Measurements from ENCODE around the gene RNF121.

RNF121 gene

GRCh38 chr11:71935338-71935925 is 6.6 kb downstream of the RNF121 start:
- DNase-seq (ENCODE audit: low read depth): no peak

DNA sequence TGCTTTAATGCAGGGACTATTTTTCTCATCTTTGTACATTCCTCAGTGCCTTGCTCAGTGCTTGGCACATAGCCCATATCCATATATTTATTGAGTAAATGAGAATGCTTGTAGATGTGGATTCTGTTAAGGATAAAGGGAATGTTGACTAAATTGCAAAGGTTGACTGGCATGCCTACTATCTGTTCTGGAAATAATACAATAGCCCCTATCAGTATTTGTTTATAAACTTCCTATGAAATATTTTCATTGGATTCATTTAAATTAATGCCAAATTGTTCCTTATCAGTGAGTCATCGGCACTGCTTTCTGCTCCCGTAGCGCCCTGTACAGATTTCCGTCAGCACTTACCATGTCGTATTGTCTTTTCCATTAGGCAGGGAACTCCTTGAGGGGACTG is 8.0 kb downstream of the RNF121 start:
- peak; percentile 50 for DNase-seq (ENCODE audit: low read depth)

DNA sequence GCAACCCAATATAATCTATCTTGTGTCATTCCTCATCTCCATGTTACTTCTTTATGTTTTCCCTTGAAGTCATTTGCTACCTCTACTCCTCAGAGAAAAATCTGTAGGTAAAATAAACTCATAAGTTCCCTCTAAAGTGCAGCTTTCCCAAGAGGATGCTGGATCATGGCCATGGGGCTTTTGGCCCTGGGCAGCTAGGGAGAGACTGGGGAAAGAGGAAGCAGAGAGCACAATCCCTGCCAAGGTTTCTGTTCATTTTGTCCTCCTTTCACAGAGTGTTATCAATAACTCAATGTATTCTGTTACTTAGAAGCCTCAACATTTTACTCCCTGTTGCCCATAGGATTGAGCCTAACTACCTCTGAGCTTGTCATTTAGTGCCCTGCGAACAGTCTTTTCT is 9.0 kb downstream of the RNF121 start:
- no peak for DNase-seq (ENCODE audit: low read depth)

- no peak for DNase-seq (ENCODE audit: low read depth)
Measured at GRCh38 chr11:71940561-71941219, 11.8 kb downstream of the RNF121 start.

DNA sequence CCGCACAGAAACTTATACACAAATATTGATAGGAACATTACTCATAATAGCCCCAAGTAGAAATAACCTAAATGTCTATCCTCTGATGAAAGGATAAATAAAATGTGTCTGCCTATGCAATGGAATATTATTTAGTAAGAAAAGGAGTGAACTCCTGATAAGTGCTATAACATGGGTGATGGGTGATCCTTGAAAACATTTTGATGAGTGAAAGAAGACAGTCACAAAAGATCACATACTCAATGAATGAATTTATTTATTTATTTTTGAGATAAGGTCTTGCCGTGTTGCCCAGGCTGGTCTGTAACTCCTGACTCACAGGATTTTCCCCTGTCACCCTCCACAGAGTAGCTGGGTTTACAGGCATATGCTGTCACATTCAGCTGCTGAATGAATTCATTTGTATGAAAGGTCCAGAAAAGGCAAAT is 17.3 kb downstream of the RNF121 start:
- no peak for DNase-seq (ENCODE audit: low read depth)

DNA sequence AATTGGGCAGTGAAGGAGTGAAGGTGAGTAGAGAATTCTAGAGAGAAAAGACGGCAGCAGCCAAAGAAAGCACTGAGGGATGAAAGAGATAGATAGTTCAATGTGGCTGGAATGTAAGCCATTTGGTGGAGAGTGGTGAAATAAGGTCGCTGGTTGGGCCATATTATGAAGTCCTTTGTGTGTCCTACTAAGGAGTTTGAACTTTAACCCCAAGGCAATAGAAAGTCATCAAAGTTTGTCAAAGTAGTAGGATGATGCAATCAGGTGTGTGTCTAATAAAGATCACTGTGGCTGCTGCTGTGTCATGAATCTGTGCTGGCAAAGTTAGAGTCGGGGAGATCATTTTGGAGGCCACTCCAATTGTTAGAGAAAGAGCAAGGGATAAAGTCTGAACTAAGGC is 18.7 kb downstream of the RNF121 start:
- no peak for DNase-seq (ENCODE audit: low read depth)

- no peak for DNase-seq (ENCODE audit: low read depth)
Measured at GRCh38 chr11:71948314-71949027, 19.6 kb downstream of the RNF121 start.

DNA sequence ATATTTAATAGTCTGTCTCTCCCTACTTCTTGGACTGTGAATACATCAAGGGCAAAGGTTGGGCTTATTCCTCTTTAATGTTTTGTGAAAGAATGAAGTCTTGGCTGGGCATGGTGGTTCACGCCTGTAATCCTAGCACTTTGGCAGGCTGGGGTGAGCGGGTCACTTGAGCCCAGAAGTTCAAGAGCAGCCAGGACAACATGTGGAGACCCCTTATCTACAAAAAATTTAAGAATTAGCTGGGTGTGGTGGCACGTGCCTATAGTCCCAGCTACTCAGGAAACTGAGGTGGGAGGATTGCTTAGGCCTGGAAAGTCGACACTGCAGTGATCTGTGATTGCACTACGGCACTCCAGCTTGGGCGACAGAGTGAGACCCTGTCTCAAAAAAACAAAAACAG is 20.2 kb downstream of the RNF121 start:
- DNase-seq (ENCODE audit: low read depth): no peak

- no peak for DNase-seq (ENCODE audit: low read depth)
Measured at GRCh38 chr11:71951741-71952310, 23.0 kb downstream of the RNF121 start.

DNA sequence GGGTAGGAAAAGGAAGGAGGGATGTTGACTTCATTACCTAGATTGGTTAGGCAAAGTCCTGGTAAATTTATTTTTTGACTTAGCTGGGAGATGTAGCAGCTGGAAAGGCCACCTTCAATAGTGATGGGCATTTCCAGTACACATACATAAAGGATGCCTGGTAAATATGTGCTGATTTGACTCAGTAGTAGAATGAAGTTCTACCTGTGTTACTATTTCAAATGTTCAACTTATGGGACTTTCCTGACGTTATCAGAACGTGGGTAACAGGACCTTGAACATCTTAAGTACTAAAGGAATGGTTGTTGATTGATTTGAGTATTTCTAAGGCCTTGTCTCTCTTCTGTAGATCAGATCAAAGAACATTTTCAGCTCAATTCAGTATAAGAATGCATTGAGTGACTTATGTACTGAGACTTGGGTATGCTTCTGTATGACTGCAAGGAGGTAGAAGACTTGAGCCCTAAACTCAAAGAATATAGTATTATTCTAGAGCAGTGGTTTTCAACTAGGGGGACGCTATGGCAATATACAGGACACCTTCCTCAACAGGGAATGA is 27.1 kb downstream of the RNF121 start:
- no peak for DNase-seq (ENCODE audit: low read depth)

GRCh38 chr11:71962428-71963038 is 33.7 kb downstream of the RNF121 start:
- DNase-seq (ENCODE audit: low read depth): no peak

DNA sequence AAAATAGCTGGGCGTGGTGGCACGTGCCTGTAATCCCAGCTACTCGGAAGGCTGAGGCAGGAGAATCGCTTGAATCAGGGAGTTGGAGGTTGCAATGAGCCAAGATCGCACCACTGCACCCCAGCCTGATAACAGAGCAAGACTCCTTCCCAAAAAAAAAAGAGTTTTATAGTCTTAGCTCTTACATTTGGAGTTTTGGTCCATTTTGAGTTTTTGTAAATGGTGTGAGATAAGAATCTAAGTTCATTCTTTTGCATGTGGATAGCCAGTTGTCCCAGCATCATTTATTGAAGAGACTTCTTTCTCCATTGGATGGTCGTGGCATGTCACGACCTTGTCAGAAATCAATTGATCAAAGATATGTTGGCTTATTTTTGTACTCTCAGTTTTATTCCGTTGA is 34.6 kb downstream of the RNF121 start:
- DNase-seq (ENCODE audit: low read depth): no peak

DNA sequence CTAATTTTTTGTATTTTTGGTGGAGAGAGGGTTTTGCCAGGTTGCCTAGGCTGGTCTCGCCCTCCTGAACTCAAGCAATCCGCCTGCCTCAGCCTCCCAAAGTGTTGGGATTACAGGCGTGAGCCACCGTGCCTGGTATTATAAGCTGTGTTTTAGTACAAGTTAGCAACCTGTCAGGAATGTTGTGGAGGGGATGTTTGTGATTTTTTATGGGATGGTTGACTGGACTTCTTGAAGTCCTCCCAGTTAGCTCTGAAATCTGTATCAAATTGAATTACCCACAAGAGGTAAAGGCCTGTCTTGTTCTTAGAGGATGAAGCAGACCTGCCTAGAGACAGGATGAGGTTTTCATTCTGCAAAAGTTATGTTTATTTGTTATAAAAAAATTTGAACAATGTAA is 35.8 kb downstream of the RNF121 start:
- DNase-seq (ENCODE audit: low read depth): no peak

- DNase-seq (ENCODE audit: low read depth): no peak
Measured at GRCh38 chr11:71971680-71972079, 42.8 kb downstream of the RNF121 start.

DNA sequence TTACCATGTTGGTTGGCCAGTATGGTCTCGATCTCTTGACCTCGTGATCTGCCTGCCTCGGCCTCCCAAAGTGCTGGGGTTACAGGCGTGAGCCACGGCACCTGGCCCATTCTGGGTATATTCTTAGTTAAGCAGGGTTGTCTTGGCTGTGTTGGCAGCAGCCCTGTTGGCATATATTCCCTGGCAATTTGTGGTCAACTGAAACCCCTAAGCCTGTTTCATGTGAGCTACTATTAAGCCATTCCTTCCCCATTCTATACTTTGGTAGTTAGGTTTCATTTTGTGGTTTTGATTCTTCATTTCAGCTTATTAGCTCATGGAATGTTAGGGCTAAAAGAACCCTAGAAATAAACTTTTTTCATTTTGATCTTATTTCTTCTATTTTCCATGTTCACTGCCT is 47.7 kb downstream of the RNF121 start:
- DNase-seq (ENCODE audit: low read depth): no peak

GRCh38 chr11:71977090-71977489 is 48.2 kb downstream of the RNF121 start:
- no peak for DNase-seq (ENCODE audit: low read depth)

GRCh38 chr11:71977743-71978418 is 49.0 kb downstream of the RNF121 start:
- DNase-seq (ENCODE audit: low read depth): no peak

- no peak for DNase-seq (ENCODE audit: low read depth)
Measured at GRCh38 chr11:71979094-71979493, 50.2 kb downstream of the RNF121 start.

DNA sequence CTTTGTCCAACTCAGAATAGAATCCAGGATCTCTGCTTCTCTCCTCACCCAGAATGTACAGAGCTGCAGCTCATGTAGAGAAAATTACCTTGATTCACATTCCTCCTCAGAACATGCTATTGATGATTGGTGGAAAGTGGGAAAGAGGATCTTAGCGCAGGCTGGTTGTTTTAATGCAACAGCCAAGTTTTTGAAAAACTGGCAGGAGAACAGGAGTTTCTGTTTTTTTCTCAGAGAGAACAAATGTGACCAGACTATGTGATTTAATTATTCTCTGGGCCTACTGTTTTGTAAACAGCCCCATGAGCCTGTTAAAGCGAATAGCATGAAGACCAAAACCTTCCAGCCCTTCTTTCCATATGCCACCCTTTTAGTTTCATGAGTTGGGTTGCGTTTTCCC is 50.8 kb downstream of the RNF121 start:
- no peak for DNase-seq (ENCODE audit: low read depth)

DNA sequence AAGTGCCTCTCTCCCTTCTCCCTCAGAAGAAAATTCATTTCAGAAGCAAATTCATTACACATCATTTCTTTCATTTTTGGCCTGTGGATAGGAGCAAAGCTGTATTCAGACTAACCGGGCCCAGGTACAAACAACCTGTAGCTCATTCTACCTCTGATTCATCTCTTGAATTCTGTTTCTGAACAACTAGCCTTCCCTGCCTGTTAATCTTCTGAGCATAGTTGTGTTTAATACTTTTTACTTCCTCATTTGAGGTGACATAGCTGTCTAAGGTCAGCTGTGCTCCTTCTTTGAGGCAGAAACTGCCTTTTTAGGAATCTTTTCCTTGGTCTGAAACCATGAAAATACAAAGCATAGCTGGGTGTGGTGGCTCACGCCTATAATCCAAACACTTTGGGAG is 57.3 kb downstream of the RNF121 start:
- no peak for DNase-seq (ENCODE audit: low read depth)

GRCh38 chr11:71987521-71987920 is 58.7 kb downstream of the RNF121 start:
- no peak for DNase-seq (ENCODE audit: low read depth)

GRCh38 chr11:71988050-71988449 is 59.2 kb downstream of the RNF121 start:
- DNase-seq (ENCODE audit: low read depth): no peak

All from non-pigmented ciliary epithelial cell (primary cell).